Transverse colon (tissue), 4 donors: ENCODE data around the gene OBP2B. TPM values are rescaled to one million over a fixed set of nuclear protein-coding genes. Genes with fewer than 3 reads are reported as not detected.

Experiments used
- DNase-seq: peaks from one replicate; pipeline ENCODE4 v3.0.0-alpha.2; 2019
- H3K27ac ChIP-seq, 4 donors: fragments of 200-600 bp; sonication (generic); 2 replicates each; pipeline ENCODE4 v1.5.1; 2016 to 2018; ENCODE audit warnings: inconsistent platforms in 4 of 4
- H3K27me3 ChIP-seq: fragments of 200-600 bp; sonication (generic); 2 replicates; pipeline ENCODE4 v1.5.1; 2017; ENCODE audit warnings: inconsistent platforms
- H3K36me3 ChIP-seq, 4 donors: fragments of 200-600 bp; sonication (generic); 2 replicates each; pipeline ENCODE4 v1.5.1; 2017 to 2019; ENCODE audit warnings: inconsistent platforms in 4 of 4
- H3K4me1 ChIP-seq, 4 donors: fragments of 200-600 bp; sonication (generic); 2 replicates each; pipeline ENCODE4 v1.5.1; 2017 to 2020; ENCODE audit warnings: inconsistent platforms in 4 of 4
- H3K4me3 ChIP-seq, 4 donors: fragments of 200-600 bp; sonication (generic); 1 replicate in 1 of 4; 2 replicates in 3 of 4; pipeline versions ENCODE4 v1.5.1 to v1.6.1; 2017 to 2019; ENCODE audit warnings: inconsistent platforms in 4 of 4
- H3K9me3 ChIP-seq, 2 donors: fragments of 200-600 bp; sonication (generic); 2 replicates each; pipeline ENCODE4 v1.5.1; 2017 to 2019; ENCODE audit warnings: inconsistent platforms in 2 of 2
- EP300 ChIP-seq: sonication (generic); formaldehyde crosslinking; IDR thresholded peaks from one replicate; pipeline ENCODE4 v1.6.1; 2017; ENCODE audit warnings: antibody characterized with exemption, low read depth
- POLR2A ChIP-seq: fragments of 450-650 bp; IDR thresholded peaks from one replicate; pipeline ENCODE4 v1.6.1; 2016; ENCODE audit warnings: antibody characterized with exemption, mild to moderate bottlenecking, moderate library complexity
- POLR2AphosphoS5 ChIP-seq, 3 donors: sonication (generic); formaldehyde crosslinking; IDR thresholded peaks; one replicate each; pipeline ENCODE4 v1.6.1; 2016; ENCODE audit warnings: antibody characterized with exemption in 3 of 3
- WGBS, 2 donors: methylation state at CpG; one replicate each; pipeline ENCODE4 v1.1.5; 2018; ENCODE audit warnings: low coverage in 1 of 2; 5-methylcytosine and 5-hydroxymethylcytosine counted together
- in situ Hi-C, 4 donors: fragments of 200-750 bp; cut with MboI; loops; one replicate each; pipeline versions ENCODE4 v1.15.0 to v1.15.1; 2017; ENCODE audit warnings: low sequenced_read_pairs in 3 of 4, low pct_ligation_motif_present in 1 of 4, low pct_unique_long_range_greater_than_20kb in 1 of 4
- intact Hi-C: fragments of 100-400 bp; cut with DNase I; formaldehyde crosslinking; loops from one replicate; pipeline ENCODE4 v1.15.1; 2023; ENCODE audit warnings: low total_unique reads
- total RNA-seq, 4 donors: library from RNA; depleted of rRNA; stranded (reverse); fragments of >200 nt; gene quantifications; one replicate each; pipeline ENCODE4 v1.1.0, GENCODE V29; 2016
- TF ChIP-seq, protein P1 (sequence below), 5 experiments: fragments of 200-600 bp in 3 of 5; fragments of 450-650 bp in 2 of 5; sonication (generic) in 3 of 5; IDR thresholded peaks; 1 replicate in 2 of 5; 2 replicates in 3 of 5; pipeline ENCODE4 v1.5.1; 2016 to 2017; ENCODE audit warnings: antibody characterized with exemption in 5 of 5, inconsistent platforms in 3 of 5, mild to moderate bottlenecking in 2 of 5, moderate library complexity in 1 of 5

OBP2B gene
- total RNA-seq, 4 donors from 2014 or later, result not detected

DNA sequence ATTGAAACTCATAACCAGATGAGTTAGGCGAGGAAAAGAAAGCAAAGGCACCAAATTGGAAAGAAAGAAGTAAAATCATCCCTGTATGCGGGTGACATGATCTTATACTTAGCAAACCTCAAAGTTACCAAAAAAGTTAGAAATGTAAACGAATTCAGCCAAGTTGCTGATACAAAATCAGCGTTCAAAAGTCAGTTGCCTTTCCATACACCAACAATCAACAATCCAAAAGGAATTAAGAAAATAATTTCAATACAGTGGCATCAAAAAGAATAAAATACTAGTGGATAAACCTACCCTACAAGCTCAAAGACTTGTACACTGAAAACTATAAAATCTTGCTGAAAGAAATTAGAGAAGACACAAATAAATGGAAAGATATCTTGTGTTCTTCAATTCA lies 14.5 kb downstream of the OBP2B start:
- Histone ChIP-seq H3K27ac (no peak overlapping the region), H3K27me3 (peaks cover 24% of the 10 kb centered on the region), H3K36me3 (no peaks in the 10 kb centered on the region), H3K9me3 (no peaks in the 10 kb centered on the region), H3K4me3 (no peak overlapping the region), H3K4me1 (no peaks in the 10 kb centered on the region)
- intact Hi-C loops (no loop called here), in situ Hi-C loops (loop anchor here in 1 of 4 donors (25.0 kb wide), 1 partner anchor 293 kb away; the partner anchor contains the start of gene SLC2A6)
- no peak for DNase-seq
- TF ChIP-seq, protein P1, sequence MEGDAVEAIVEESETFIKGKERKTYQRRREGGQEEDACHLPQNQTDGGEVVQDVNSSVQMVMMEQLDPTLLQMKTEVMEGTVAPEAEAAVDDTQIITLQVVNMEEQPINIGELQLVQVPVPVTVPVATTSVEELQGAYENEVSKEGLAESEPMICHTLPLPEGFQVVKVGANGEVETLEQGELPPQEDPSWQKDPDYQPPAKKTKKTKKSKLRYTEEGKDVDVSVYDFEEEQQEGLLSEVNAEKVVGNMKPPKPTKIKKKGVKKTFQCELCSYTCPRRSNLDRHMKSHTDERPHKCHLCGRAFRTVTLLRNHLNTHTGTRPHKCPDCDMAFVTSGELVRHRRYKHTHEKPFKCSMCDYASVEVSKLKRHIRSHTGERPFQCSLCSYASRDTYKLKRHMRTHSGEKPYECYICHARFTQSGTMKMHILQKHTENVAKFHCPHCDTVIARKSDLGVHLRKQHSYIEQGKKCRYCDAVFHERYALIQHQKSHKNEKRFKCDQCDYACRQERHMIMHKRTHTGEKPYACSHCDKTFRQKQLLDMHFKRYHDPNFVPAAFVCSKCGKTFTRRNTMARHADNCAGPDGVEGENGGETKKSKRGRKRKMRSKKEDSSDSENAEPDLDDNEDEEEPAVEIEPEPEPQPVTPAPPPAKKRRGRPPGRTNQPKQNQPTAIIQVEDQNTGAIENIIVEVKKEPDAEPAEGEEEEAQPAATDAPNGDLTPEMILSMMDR (IDR thresholded peaks at IDR 0.05), result no peak
- TF ChIP-seq EP300 (no peak), POLR2AphosphoS5 (IDR thresholded peaks at IDR 0.05) (no peak), POLR2A (no peak)
- WGBS, 2 donors, result 80 to 82% methylated on average over 4 of the region's 4 CpGs

DNA sequence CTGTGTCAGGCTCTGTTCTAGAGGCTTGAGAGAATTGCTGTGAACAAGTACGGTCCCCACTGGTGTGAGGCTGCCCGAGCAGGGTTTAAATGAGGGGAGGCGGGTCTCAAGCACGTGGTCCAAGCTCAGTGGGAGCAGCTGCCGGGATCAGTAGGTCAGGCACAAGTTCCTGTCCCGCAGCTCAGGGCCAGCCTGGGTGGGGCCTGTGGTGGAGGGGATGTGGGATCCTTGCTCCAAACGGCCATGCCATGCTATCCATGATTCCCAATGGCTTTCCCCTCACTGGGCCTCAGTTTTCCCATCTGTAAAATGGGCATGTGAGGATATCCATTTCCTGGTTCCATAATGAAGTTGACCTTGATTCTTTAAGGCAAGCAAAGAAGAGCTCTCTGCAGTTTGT lies 17.1 kb downstream of the OBP2B start:
- peaks cover 24% of the 10 kb centered on the region for H3K27me3 ChIP-seq
- no peak overlapping the region for H3K27ac ChIP-seq
- no peaks in the 10 kb centered on the region for H3K9me3 ChIP-seq
- intact Hi-C loops (no loop called here), in situ Hi-C loops (loop anchor here in 1 of 4 donors (25.0 kb wide), 1 partner anchor 295 kb away; the partner anchor contains the start of gene SLC2A6)
- H3K36me3 ChIP-seq, result no peaks in the 10 kb centered on the region
- no peak for TF ChIP-seq POLR2A
- TF ChIP-seq POLR2AphosphoS5 (IDR thresholded peaks at IDR 0.05), result no peak
- no peak for TF ChIP-seq EP300
- TF ChIP-seq, protein P1 (IDR thresholded peaks at IDR 0.05), result no peak
- DNase-seq, result no peak
- H3K4me3 ChIP-seq, result no peak overlapping the region
- 43% methylated on average over 7 of the region's 7 CpGs; no CpG with 5 or more reads in 1 of the 2 donors for WGBS, 2 donors
- H3K4me1 ChIP-seq, result no peaks in the 10 kb centered on the region

DNA sequence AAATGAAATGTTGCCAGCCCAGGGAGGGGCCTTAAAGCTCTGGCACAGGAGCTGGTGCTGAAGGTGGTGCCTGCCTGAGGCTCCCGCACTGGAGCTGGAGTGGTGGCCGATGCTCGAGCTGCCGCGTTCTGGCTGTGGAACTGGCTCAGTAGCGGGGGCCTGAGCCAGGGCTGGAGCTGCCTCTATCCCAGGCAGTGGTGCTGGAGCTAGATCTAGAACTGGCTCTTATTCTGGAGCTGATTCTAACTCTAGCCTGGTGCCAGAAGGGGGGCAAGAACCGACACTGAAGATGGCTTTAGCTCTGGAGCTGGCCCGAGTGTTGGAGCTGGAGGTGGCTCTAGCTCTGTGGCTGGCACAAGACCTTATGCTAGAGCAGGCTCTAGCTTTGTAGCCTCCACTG lies 19.2 kb downstream of the OBP2B start:
- H3K4me3 ChIP-seq, result no peak overlapping the region
- no peak for DNase-seq
- H3K9me3 ChIP-seq, result no peaks in the 10 kb centered on the region
- H3K27ac ChIP-seq, result no peak overlapping the region
- in situ Hi-C loops, result loop anchor here (5.0 to 25.0 kb wide), 4 partner anchors 132 to 297 kb away; partner anchors contain the start of gene SLC2A6 (in 1 of the 4)
- no peak for TF ChIP-seq POLR2AphosphoS5 (IDR thresholded peaks at IDR 0.05)
- TF ChIP-seq, protein P1 (IDR thresholded peaks at IDR 0.05), result no peak
- TF ChIP-seq EP300, result no peak
- TF ChIP-seq POLR2A, result no peak
- H3K36me3 ChIP-seq, result no peaks in the 10 kb centered on the region
- intact Hi-C loops, result loop anchor here (10.0 kb wide), 1 partner anchor 295 kb away; no protein-coding TSS in a partner anchor
- H3K27me3 ChIP-seq, result peaks cover 19% of the 10 kb centered on the region
- H3K4me1 ChIP-seq, result peaks cover 0 to 7% (median 1%) of the 10 kb centered on the region in 4 donors
- 78 to 98% methylated on average over 6 to 8 of the region's 8 CpGs for WGBS, 2 donors

DNA sequence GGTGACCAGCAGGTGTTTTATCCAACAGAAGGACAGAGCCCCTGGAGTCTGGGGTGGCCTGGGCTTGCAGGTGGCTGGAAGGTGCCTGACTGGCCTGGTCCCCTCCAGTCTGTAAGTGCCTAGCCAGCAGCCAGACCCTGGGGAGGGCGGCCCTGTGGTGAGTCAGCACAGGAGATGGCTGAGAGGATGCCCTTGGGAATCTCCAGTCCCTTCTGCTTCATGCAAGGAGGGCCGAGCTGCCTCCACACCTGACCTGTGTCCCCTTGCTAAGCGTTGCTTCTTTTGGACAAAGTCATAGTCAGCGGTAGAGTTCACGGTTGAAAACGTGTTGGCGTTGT lies 20.2 kb downstream of the OBP2B start:
- Histone ChIP-seq H3K4me1 (peaks cover 0 to 10% (median 2%) of the 10 kb centered on the region in 4 donors), H3K27ac (no peak overlapping the region), H3K36me3 (no peaks in the 10 kb centered on the region), H3K27me3 (peaks cover 18% of the 10 kb centered on the region), H3K9me3 (no peaks in the 10 kb centered on the region), H3K4me3 (no peak overlapping the region)
- no peak for DNase-seq
- TF ChIP-seq EP300, result no peak
- TF ChIP-seq POLR2AphosphoS5 (IDR thresholded peaks at IDR 0.05), result no peak
- TF ChIP-seq, protein P1 (IDR thresholded peaks at IDR 0.05), result no peak
- TF ChIP-seq POLR2A, result no peak
- WGBS, 2 donors, result 78% methylated on average over 7 of the region's 7 CpGs; no CpG with 5 or more reads in 1 of the 2 donors
- in situ Hi-C loops, result loop anchor here (5.0 to 25.0 kb wide), 4 partner anchors 133 to 298 kb away; partner anchors contain the start of gene SLC2A6 (in 1 of the 4)
- intact Hi-C loops, result loop anchor here (10.0 kb wide), 1 partner anchor 296 kb away; no protein-coding TSS in a partner anchor
